Subcutaneous adipose tissue (tissue), 4 donors: Measurements from ENCODE around the gene HSPG2. TPM values are rescaled to one million over a fixed set of nuclear protein-coding genes. Genes with fewer than 3 reads are reported as not detected.

Experiments
- total RNA-seq, 4 donors: library from RNA; depleted of rRNA; stranded (reverse); fragments of >200 nt; gene quantifications; one replicate each; pipeline ENCODE4 v1.1.0, GENCODE V29; 2016
- TF ChIP-seq, protein P1 (sequence below): fragments of 450-650 bp; IDR thresholded peaks from one replicate; pipeline ENCODE4 v1.5.1; 2016; ENCODE audit warnings: low read depth, mild to moderate bottlenecking, control low read depth, antibody characterized with exemption, moderate library complexity

The HSPG2 gene
- total RNA-seq, 4 donors from 2014 or later, result 90.5 to 556 (median 207) TPM

DNA sequence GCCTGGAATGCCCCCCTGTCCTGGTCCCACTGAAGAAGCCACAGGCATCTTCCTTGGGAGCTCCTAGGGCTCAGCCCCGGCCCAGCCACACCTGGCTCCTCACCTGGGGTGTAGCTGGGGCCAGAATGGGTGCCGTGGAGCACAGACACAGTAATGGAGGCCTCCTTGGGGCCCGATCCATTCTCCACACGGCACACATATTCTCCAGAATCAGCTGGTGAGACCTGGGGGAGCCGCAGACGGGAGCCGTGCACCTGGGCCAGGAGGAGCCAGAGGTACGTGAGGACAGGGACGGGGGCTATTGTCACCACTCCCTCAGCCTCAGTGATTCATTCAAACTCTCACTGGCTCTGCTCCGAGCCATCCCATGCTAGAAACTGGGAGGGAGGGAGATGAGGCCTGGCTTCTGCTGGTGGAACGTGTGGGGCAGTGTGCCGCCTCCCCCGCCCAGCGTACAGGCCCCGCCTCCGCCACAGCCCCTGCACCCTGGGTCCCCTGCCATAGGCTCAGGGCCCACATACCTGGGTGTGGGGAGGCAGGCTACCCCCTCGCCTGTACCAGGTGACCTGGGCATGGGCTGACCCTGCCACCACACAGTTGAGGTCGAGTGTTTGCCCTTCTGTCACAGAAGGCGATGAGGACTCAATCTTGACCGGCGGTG lies 82.9 kb downstream of the HSPG2 start:
- TF ChIP-seq, protein P1, sequence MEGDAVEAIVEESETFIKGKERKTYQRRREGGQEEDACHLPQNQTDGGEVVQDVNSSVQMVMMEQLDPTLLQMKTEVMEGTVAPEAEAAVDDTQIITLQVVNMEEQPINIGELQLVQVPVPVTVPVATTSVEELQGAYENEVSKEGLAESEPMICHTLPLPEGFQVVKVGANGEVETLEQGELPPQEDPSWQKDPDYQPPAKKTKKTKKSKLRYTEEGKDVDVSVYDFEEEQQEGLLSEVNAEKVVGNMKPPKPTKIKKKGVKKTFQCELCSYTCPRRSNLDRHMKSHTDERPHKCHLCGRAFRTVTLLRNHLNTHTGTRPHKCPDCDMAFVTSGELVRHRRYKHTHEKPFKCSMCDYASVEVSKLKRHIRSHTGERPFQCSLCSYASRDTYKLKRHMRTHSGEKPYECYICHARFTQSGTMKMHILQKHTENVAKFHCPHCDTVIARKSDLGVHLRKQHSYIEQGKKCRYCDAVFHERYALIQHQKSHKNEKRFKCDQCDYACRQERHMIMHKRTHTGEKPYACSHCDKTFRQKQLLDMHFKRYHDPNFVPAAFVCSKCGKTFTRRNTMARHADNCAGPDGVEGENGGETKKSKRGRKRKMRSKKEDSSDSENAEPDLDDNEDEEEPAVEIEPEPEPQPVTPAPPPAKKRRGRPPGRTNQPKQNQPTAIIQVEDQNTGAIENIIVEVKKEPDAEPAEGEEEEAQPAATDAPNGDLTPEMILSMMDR, result no peak

DNA sequence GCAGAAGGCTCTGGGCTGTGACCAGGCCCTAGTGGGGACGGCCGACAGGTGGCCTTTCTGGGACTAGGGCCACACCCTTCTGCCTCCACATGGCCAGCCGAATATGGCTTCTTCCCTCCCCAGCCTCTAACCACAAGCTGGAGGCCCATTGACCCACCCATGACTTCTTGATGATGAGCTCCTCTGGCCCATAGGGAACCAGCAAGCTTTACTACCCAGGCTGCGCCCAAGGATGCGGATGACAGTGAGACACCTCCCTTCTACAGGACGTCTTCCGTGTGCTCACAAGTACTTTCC lies 84.0 kb downstream of the HSPG2 start:
- TF ChIP-seq, protein P1, result no peak

- TF ChIP-seq, protein P1, result no peak
Measured at GRCh38 chr1:21852282-21853130, 84.6 kb downstream of the HSPG2 start.

GRCh38 chr1:21851430-21852250 lies 85.5 kb downstream of the HSPG2 start:
- TF ChIP-seq, protein P1, result no peak

- TF ChIP-seq, protein P1, result no peak
Measured at GRCh38 chr1:21849909-21850576, 87.1 kb downstream of the HSPG2 start.

GRCh38 chr1:21848524-21849174 lies 88.5 kb downstream of the HSPG2 start:
- TF ChIP-seq, protein P1, result no peak
